Measurements from ENCODE around the gene IGSF6.

IGSF6 gene

DNA sequence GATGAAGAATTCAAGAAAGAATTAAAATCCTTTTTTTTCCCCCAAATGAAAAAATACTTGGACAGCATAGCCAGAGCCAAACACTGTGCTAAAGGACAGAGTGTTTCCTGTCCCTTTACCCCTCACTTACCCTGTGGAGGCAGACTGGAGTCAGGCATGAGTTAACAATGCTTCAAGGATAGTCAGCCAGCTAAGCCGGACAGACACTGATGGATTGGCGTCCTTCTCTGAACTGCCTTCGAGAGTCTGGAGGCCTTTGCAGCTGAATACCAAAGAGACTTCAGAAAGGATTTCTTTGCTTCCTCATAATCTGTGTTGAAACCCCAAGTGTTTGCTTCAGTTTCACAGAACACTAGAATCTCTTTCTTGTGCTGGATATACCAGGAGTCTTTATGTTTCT is 48.5 kb downstream of the IGSF6 start:
- Histone ChIP-seq H3K27me3 (ENCODE audit: insufficient read depth, low read length) (no peaks in the 10 kb centered on the region), H2BK120ac (ENCODE audit: insufficient read depth, low read length, poor library complexity) (no peak overlapping the region), H4K12ac (ENCODE audit: low read depth, low read length) (no peak overlapping the region), H4K91ac (ENCODE audit: low read depth, low read length) (no peak overlapping the region), H2AFZ (ENCODE audit: insufficient read depth, low read length, poor library complexity) (no peak overlapping the region), H3K4ac (ENCODE audit: low read depth, low read length) (no peak overlapping the region), H3K4me2 (ENCODE audit: low read length) (no peak overlapping the region), H3K4me3 (ENCODE audit: low read depth, low read length) (no peak overlapping the region), H3K9me3 (ENCODE audit: insufficient read depth, low read depth, low read length) (no peaks in the 10 kb centered on the region), H2AK5ac (ENCODE audit: low read length) (no peak overlapping the region), H2BK5ac (ENCODE audit: low read depth, low read length, poor library complexity) (no peak overlapping the region), H3K79me1 (ENCODE audit: low read length) (peaks cover 9% of the 10 kb centered on the region), H3K14ac (ENCODE audit: low read length) (no peak overlapping the region), H3K23ac (ENCODE audit: low read length) (no peak overlapping the region), H3K27ac (ENCODE audit: low read depth, low read length) (no peak overlapping the region), H3K79me2 (ENCODE audit: control insufficient read depth, insufficient read depth, low read length, poor library complexity) (peaks cover 15% of the 10 kb centered on the region), H3K9ac (ENCODE audit: low read length) (no peak overlapping the region), H3K18ac (ENCODE audit: low read length) (no peak overlapping the region), H4K8ac (ENCODE audit: low read depth, low read length) (no peak overlapping the region), H3K4me1 (ENCODE audit: control insufficient read depth in 1 of 2, insufficient read depth in 2 of 2, low read length in 2 of 2) (peaks cover 0 to under 1% of the 10 kb centered on the region in 2 experiments), H3K36me3 (ENCODE audit: control insufficient read depth in 1 of 2, insufficient read depth in 2 of 2, low read length in 2 of 2) (no peaks in the 10 kb centered on the region), H2BK12ac (ENCODE audit: low read length) (no peak overlapping the region)
- DNase-seq = no peak
- no CpG with 5 or more reads among the region's 3 CpGs for WGBS (ENCODE audit: extremely low coverage, insufficient coverage, insufficient read length)

- Histone ChIP-seq H4K8ac (ENCODE audit: low read depth, low read length) (no peak overlapping the region), H3K36me3 (ENCODE audit: control insufficient read depth in 1 of 2, insufficient read depth in 2 of 2, low read length in 2 of 2) (no peaks in the 10 kb centered on the region), H4K12ac (ENCODE audit: low read depth, low read length) (no peak overlapping the region), H2BK5ac (ENCODE audit: low read depth, low read length, poor library complexity) (no peak overlapping the region), H2AK5ac (ENCODE audit: low read length) (no peak overlapping the region), H3K79me2 (ENCODE audit: control insufficient read depth, insufficient read depth, low read length, poor library complexity) (peaks cover 16% of the 10 kb centered on the region), H3K14ac (ENCODE audit: low read length) (no peak overlapping the region), H3K4me1 (ENCODE audit: control insufficient read depth in 1 of 2, insufficient read depth in 2 of 2, low read length in 2 of 2) (peaks cover 0 to 5% of the 10 kb centered on the region in 2 experiments), H3K9ac (ENCODE audit: low read length) (no peak overlapping the region), H4K91ac (ENCODE audit: low read depth, low read length) (no peak overlapping the region), H3K4me3 (ENCODE audit: low read depth, low read length) (no peak overlapping the region), H3K23ac (ENCODE audit: low read length) (no peak overlapping the region), H2AFZ (ENCODE audit: insufficient read depth, low read length, poor library complexity) (no peak overlapping the region), H3K18ac (ENCODE audit: low read length) (no peak overlapping the region), H3K27ac (ENCODE audit: low read depth, low read length) (no peak overlapping the region), H3K4ac (ENCODE audit: low read depth, low read length) (no peak overlapping the region), H3K79me1 (ENCODE audit: low read length) (peaks cover 10% of the 10 kb centered on the region), H3K4me2 (ENCODE audit: low read length) (no peak overlapping the region), H3K9me3 (ENCODE audit: insufficient read depth, low read depth, low read length) (no peaks in the 10 kb centered on the region), H2BK120ac (ENCODE audit: insufficient read depth, low read length, poor library complexity) (no peak overlapping the region), H3K27me3 (ENCODE audit: insufficient read depth, low read length) (no peaks in the 10 kb centered on the region), H2BK12ac (ENCODE audit: low read length) (no peak overlapping the region)
- DNase-seq = no peak
- no CpG with 5 or more reads among the region's 3 CpGs for WGBS (ENCODE audit: extremely low coverage, insufficient coverage, insufficient read length)
Observed at GRCh38 chr16:21602785-21603184, 49.6 kb downstream of the IGSF6 start.

- Histone ChIP-seq H2BK120ac (ENCODE audit: insufficient read depth, low read length, poor library complexity) (peak overlapping the region; percentile 96), H3K23ac (ENCODE audit: low read length) (no peak overlapping the region), H2AFZ (ENCODE audit: insufficient read depth, low read length, poor library complexity) (peak overlapping the region; percentile 56), H4K8ac (ENCODE audit: low read depth, low read length) (peak overlapping the region; percentile 96), H3K4ac (ENCODE audit: low read depth, low read length) (peak overlapping the region; percentile 27), H3K36me3 (ENCODE audit: control insufficient read depth in 1 of 2, insufficient read depth in 2 of 2, low read length in 2 of 2) (no peaks in the 10 kb centered on the region), H4K91ac (ENCODE audit: low read depth, low read length) (peak overlapping the region; percentile 94), H3K14ac (ENCODE audit: low read length) (peak overlapping the region; percentile 76), H2BK12ac (ENCODE audit: low read length) (no peak overlapping the region), H3K18ac (ENCODE audit: low read length) (peak overlapping the region; percentile 67), H3K4me2 (ENCODE audit: low read length) (peak overlapping the region; percentile 81), H2BK5ac (ENCODE audit: low read depth, low read length, poor library complexity) (peak overlapping the region; percentile 85), H4K12ac (ENCODE audit: low read depth, low read length) (peak overlapping the region; percentile 45), H3K9ac (ENCODE audit: low read length) (peak overlapping the region; percentile 97), H3K9me3 (ENCODE audit: insufficient read depth, low read depth, low read length) (no peaks in the 10 kb centered on the region), H3K79me2 (ENCODE audit: control insufficient read depth, insufficient read depth, low read length, poor library complexity) (peaks cover 10% of the 10 kb centered on the region), H3K4me3 (ENCODE audit: low read depth, low read length) (peak overlapping the region; percentile 99), H3K27ac (ENCODE audit: low read depth, low read length) (peak overlapping the region; percentile 99), H3K4me1 (ENCODE audit: control insufficient read depth in 1 of 2, insufficient read depth in 2 of 2, low read length in 2 of 2) (peaks cover 0 to 5% of the 10 kb centered on the region in 2 experiments), H2AK5ac (ENCODE audit: low read length) (no peak overlapping the region), H3K79me1 (ENCODE audit: low read length) (peaks cover 10% of the 10 kb centered on the region), H3K27me3 (ENCODE audit: insufficient read depth, low read length) (no peaks in the 10 kb centered on the region)
- WGBS (ENCODE audit: extremely low coverage, insufficient coverage, insufficient read length) = no CpG with 5 or more reads among the region's 52 CpGs
- peak; percentile 55 to 70 for DNase-seq
Observed at GRCh38 chr16:21600031-21600773, 52.2 kb downstream of the IGSF6 start.

- Histone ChIP-seq H4K8ac (ENCODE audit: low read depth, low read length) (peak within 1 kb of the TSS; percentile 98), H3K79me2 (ENCODE audit: control insufficient read depth, insufficient read depth, low read length, poor library complexity) (peaks cover 10% of the 10 kb centered on the region), H2AK5ac (ENCODE audit: low read length) (peak within 1 kb of the TSS; percentile 86), H3K18ac (ENCODE audit: low read length) (peak within 1 kb of the TSS; percentile 96), H3K14ac (ENCODE audit: low read length) (peak within 1 kb of the TSS; percentile 97), H3K79me1 (ENCODE audit: low read length) (peaks cover 10% of the 10 kb centered on the region), H2AFZ (ENCODE audit: insufficient read depth, low read length, poor library complexity) (peak within 1 kb of the TSS; percentile 99), H3K27ac (ENCODE audit: low read depth, low read length) (peak within 1 kb of the TSS; percentile 99), H3K4me2 (ENCODE audit: low read length) (peak within 1 kb of the TSS; percentile 81), H2BK12ac (ENCODE audit: low read length) (peak within 1 kb of the TSS; percentile 41), H3K9me3 (ENCODE audit: insufficient read depth, low read depth, low read length) (no peaks in the 10 kb centered on the region), H3K4ac (ENCODE audit: low read depth, low read length) (peak within 1 kb of the TSS; percentile 90), H3K9ac (ENCODE audit: low read length) (peak within 1 kb of the TSS; percentile 97), H3K36me3 (ENCODE audit: control insufficient read depth in 1 of 2, insufficient read depth in 2 of 2, low read length in 2 of 2) (no peaks in the 10 kb centered on the region), H2BK5ac (ENCODE audit: low read depth, low read length, poor library complexity) (peak within 1 kb of the TSS; percentile 98), H3K27me3 (ENCODE audit: insufficient read depth, low read length) (no peaks in the 10 kb centered on the region), H4K91ac (ENCODE audit: low read depth, low read length) (peak within 1 kb of the TSS; percentile 96), H3K23ac (ENCODE audit: low read length) (no peak within 1 kb of the TSS), H2BK120ac (ENCODE audit: insufficient read depth, low read length, poor library complexity) (peak within 1 kb of the TSS; percentile 96), H3K4me3 (ENCODE audit: low read depth, low read length) (peak within 1 kb of the TSS; percentile 99), H4K12ac (ENCODE audit: low read depth, low read length) (peak within 1 kb of the TSS; percentile 98), H3K4me1 (ENCODE audit: control insufficient read depth in 1 of 2, insufficient read depth in 2 of 2, low read length in 2 of 2) (peaks cover 0 to 5% of the 10 kb centered on the region in 2 experiments)
- no CpG with 5 or more reads among the region's 100 CpGs for WGBS (ENCODE audit: extremely low coverage, insufficient coverage, insufficient read length)
- peak; percentile 92 to 96 for DNase-seq
Observed at GRCh38 chr16:21599122-21600030, 53.0 kb downstream of the IGSF6 start, which contains the start of gene METTL9. TSS of gene METTL9 (plus strand) at chr16:21599577. CDS start at chr16:21599734, 157 bp downstream.
